Astrocyte (in vitro differentiated cells and primary cell): ENCODE results near the gene PTGFRN. TPM values are rescaled to one million over a fixed set of nuclear protein-coding genes. Genes with fewer than 3 reads are reported as not detected.

Experiments used
- DNase-seq: peaks from one replicate; pipeline ENCODE4 v3.0.0-alpha.2; 2010; ENCODE audit warnings: low read depth
- FAIRE-seq: peaks from 2 replicates; lab custom pipeline; 2011; peaks lifted over from hg19 to GRCh38; lab: Jason Lieb, UNC
- H2AFZ ChIP-seq: 2 replicates; pipeline ENCODE4 v1.6.0; 2012; ENCODE audit warnings: low read depth, low read length, inconsistent platforms
- H3K27ac ChIP-seq: 2 replicates; pipeline ENCODE4 v1.5.1; 2011; ENCODE audit warnings: low read depth, low read length, inconsistent platforms
- H3K27me3 ChIP-seq: 2 replicates; pipeline ENCODE4 v1.6.0; 2011; ENCODE audit warnings: low read length, inconsistent platforms; ENCODE audit not compliant: insufficient read depth
- H3K36me3 ChIP-seq: 2 replicates; pipeline ENCODE4 v1.5.1; 2011; ENCODE audit warnings: low read length, inconsistent platforms; ENCODE audit not compliant: insufficient read depth
- H3K4me1 ChIP-seq: 2 replicates; pipeline ENCODE4 v1.5.1; 2011; ENCODE audit warnings: low read length, inconsistent platforms; ENCODE audit not compliant: insufficient read depth
- H3K4me2 ChIP-seq: 2 replicates; pipeline ENCODE4 v1.6.0; 2012; ENCODE audit warnings: low read length, inconsistent platforms
- H3K4me3 ChIP-seq: 2 replicates; pipeline ENCODE4 v1.5.1; 2011; ENCODE audit warnings: low read depth, mild to moderate bottlenecking, low read length, inconsistent platforms; ENCODE audit not compliant: insufficient read depth
- H3K79me2 ChIP-seq: 2 replicates; pipeline ENCODE4 v1.6.0; 2012; ENCODE audit warnings: mild to moderate bottlenecking, low read length, inconsistent platforms; ENCODE audit not compliant: insufficient read depth
- H3K9ac ChIP-seq: 2 replicates; pipeline ENCODE4 v1.6.0; 2012; ENCODE audit warnings: mild to moderate bottlenecking, low read length, inconsistent platforms
- H3K9me3 ChIP-seq: 2 replicates; pipeline ENCODE4 v1.5.1; 2012; ENCODE audit warnings: low read depth, mild to moderate bottlenecking, low read length, inconsistent platforms; ENCODE audit not compliant: insufficient read depth
- H4K20me1 ChIP-seq: 2 replicates; pipeline ENCODE4 v1.6.0; 2012; ENCODE audit warnings: low read length, inconsistent platforms; ENCODE audit not compliant: insufficient read depth
- H3K27ac Mint-ChIP-seq: one replicate; pipeline ENCODE4 v1.8.0; 2021; ENCODE audit warnings: mild to moderate bottlenecking, mixed read lengths; ENCODE audit not compliant: unreplicated experiment
- H3K27me3 Mint-ChIP-seq: one replicate; pipeline ENCODE4 v1.8.0; 2021; ENCODE audit warnings: low read depth, mixed read lengths; ENCODE audit not compliant: unreplicated experiment
- H3K36me3 Mint-ChIP-seq: one replicate; pipeline ENCODE4 v1.8.0; 2021; ENCODE audit warnings: low read depth, mixed read lengths; ENCODE audit not compliant: unreplicated experiment
- H3K4me1 Mint-ChIP-seq: one replicate; pipeline ENCODE4 v1.8.0; 2021; ENCODE audit warnings: low read depth, mixed read lengths; ENCODE audit not compliant: unreplicated experiment
- H3K4me3 Mint-ChIP-seq: one replicate; pipeline ENCODE4 v1.8.0; 2021; ENCODE audit warnings: mild to moderate bottlenecking, moderate library complexity, mixed read lengths; ENCODE audit not compliant: unreplicated experiment
- H3K9me3 Mint-ChIP-seq: one replicate; pipeline ENCODE4 v1.8.0; 2021; ENCODE audit warnings: mild to moderate bottlenecking, mixed read lengths; ENCODE audit not compliant: unreplicated experiment
- EZH2 ChIP-seq: IDR thresholded peaks from 2 replicates; pipeline ENCODE4 v1.6.1; 2012; ENCODE audit warnings: mild to moderate bottlenecking, low read length, inconsistent platforms; ENCODE audit not compliant: insufficient read depth
- total RNA-seq: library from RNA; stranded (reverse); gene quantifications from 2 replicates; pipeline ENCODE4 v1.2.1, GENCODE V29; 2021
- TF ChIP-seq, protein P1 (sequence below): IDR thresholded peaks from 2 replicates; pipeline ENCODE4 v1.5.1; 2011; ENCODE audit warnings: low read depth, mild to moderate bottlenecking, inconsistent platforms, low read length, moderate library complexity; ENCODE audit not compliant: insufficient read depth

PTGFRN gene
- total RNA-seq, 1 donor from 2014 or later = 157 TPM

DNA sequence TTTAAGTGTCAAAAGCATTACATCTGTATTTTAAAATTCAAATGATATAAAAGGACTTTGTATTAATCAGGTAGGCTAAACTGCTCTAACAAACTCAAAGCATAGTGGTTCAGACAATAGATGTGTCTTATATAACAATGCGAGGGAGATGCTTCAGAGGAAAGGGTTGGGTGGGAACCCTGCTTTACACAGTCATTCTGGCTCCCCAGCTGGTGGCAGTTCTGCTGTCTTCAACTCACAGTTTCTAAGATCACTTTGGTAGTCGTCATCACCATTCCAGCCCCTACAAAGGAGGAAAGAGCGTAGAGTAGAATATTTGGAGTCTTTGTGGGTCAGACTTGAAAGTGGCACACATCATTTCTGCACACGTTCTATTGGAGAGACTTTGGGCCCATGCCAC, 4.2 kb downstream of the PTGFRN start:
- Histone ChIP-seq H3K4me2 (no peak overlapping the region), H3K27ac (no peak overlapping the region), H2AFZ (no peak overlapping the region), H4K20me1 (peaks cover 63% of the 10 kb centered on the region), H3K9me3 (no peaks in the 10 kb centered on the region), H3K79me2 (peaks cover 80% of the 10 kb centered on the region), H3K4me3 (no peak overlapping the region), H3K36me3 (no peaks in the 10 kb centered on the region), H3K4me1 (peaks cover 32% of the 10 kb centered on the region), H3K9ac (no peak overlapping the region), H3K27me3 (no peaks in the 10 kb centered on the region)
- no peaks in the 10 kb centered on the region for H3K36me3 Mint-ChIP-seq
- H3K4me1 Mint-ChIP-seq = peaks cover 13% of the 10 kb centered on the region
- no peak overlapping the region for H3K27ac Mint-ChIP-seq
- no peaks in the 10 kb centered on the region for H3K27me3 Mint-ChIP-seq
- H3K9me3 Mint-ChIP-seq = no peaks in the 10 kb centered on the region
- DNase-seq (no peak), FAIRE-seq (no peak)
- no peak overlapping the region for H3K4me3 Mint-ChIP-seq
- TF ChIP-seq EZH2 = no peak
- TF ChIP-seq, protein P1, sequence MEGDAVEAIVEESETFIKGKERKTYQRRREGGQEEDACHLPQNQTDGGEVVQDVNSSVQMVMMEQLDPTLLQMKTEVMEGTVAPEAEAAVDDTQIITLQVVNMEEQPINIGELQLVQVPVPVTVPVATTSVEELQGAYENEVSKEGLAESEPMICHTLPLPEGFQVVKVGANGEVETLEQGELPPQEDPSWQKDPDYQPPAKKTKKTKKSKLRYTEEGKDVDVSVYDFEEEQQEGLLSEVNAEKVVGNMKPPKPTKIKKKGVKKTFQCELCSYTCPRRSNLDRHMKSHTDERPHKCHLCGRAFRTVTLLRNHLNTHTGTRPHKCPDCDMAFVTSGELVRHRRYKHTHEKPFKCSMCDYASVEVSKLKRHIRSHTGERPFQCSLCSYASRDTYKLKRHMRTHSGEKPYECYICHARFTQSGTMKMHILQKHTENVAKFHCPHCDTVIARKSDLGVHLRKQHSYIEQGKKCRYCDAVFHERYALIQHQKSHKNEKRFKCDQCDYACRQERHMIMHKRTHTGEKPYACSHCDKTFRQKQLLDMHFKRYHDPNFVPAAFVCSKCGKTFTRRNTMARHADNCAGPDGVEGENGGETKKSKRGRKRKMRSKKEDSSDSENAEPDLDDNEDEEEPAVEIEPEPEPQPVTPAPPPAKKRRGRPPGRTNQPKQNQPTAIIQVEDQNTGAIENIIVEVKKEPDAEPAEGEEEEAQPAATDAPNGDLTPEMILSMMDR = no peak

DNA sequence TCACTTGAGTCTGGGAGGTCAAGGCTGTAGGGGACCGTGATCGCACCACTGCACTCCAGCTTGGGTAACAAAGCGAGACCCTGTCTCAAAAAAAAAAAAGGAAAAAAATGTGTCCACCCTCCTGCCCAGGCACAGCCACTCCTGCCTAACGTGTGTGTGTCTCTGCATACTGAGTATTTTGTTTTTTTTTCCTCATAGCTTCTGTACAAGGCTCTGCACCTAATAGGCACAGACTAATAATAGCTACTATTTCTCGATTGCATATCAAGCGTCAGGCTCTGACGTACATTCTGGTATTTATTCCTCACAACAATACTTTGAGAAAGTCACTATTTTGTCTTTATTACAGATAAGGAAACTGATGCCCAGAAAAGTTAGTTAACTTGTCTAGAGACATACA, 5.0 kb downstream of the PTGFRN start:
- Histone ChIP-seq H3K4me2 (peak overlapping the region; percentile 69), H3K9me3 (no peaks in the 10 kb centered on the region), H3K79me2 (peaks cover 87% of the 10 kb centered on the region), H4K20me1 (peaks cover 68% of the 10 kb centered on the region), H3K9ac (peak overlapping the region; percentile 11), H2AFZ (no peak overlapping the region), H3K4me3 (no peak overlapping the region), H3K27me3 (no peaks in the 10 kb centered on the region), H3K36me3 (no peaks in the 10 kb centered on the region), H3K4me1 (peaks cover 27% of the 10 kb centered on the region), H3K27ac (no peak overlapping the region)
- Mint-ChIP-seq H3K27ac (no peak overlapping the region), H3K9me3 (no peaks in the 10 kb centered on the region), H3K4me1 (peaks cover 9% of the 10 kb centered on the region), H3K36me3 (no peaks in the 10 kb centered on the region), H3K4me3 (no peak overlapping the region), H3K27me3 (no peaks in the 10 kb centered on the region)
- FAIRE-seq = no peak
- TF ChIP-seq, protein P1 = no peak
- no peak for TF ChIP-seq EZH2
- DNase-seq = no peak

DNA sequence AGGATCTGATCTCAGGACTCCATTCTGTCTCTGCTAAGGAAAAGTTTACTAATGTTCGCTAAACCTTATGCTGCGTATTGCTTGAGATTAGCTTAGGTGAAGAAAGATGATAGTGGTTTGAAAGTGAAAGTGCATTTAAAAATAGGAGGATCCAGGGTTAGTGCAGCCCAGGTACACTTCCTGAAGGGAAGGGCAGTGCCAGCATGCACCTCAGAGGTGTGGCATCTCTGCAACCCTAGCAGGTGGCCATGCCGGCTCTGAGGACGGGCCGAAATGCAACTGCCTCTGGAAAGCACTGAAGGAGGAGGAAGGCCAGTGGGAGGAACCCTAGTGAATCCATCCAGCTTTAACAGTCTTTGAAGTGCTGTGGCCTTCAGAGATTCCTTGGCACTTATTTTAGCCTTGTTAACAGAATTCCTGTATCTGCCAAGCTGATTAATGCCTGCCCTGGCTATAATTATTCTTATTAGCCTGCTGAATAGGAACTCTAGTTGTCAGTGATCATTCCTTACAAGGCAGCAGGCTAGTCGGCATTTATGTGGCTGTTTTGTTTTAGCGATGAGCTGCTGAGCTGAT, 5.5 kb downstream of the PTGFRN start:
- H3K4me2 ChIP-seq = peak overlapping the region; percentile 69
- H2AFZ ChIP-seq = no peak overlapping the region
- no peak overlapping the region for H3K27ac ChIP-seq
- no peaks in the 10 kb centered on the region for H3K9me3 ChIP-seq
- peak overlapping the region; percentile 11 for H3K9ac ChIP-seq
- no peaks in the 10 kb centered on the region for H3K36me3 ChIP-seq
- TF ChIP-seq, protein P1 = no peak
- TF ChIP-seq EZH2 = no peak
- Mint-ChIP-seq H3K27ac (no peak overlapping the region), H3K27me3 (no peaks in the 10 kb centered on the region), H3K36me3 (peaks cover 2% of the 10 kb centered on the region), H3K9me3 (no peaks in the 10 kb centered on the region), H3K4me3 (no peak overlapping the region), H3K4me1 (peaks cover 13% of the 10 kb centered on the region)
- DNase-seq = peak; percentile 84
- peaks cover 73% of the 10 kb centered on the region for H4K20me1 ChIP-seq
- H3K79me2 ChIP-seq = peaks cover 90% of the 10 kb centered on the region
- no peak overlapping the region for H3K4me3 ChIP-seq
- no peak for FAIRE-seq
- no peaks in the 10 kb centered on the region for H3K27me3 ChIP-seq
- peaks cover 31% of the 10 kb centered on the region for H3K4me1 ChIP-seq
